ENCODE measurements around the gene CABLES1.

CABLES1 gene

GRCh38 chr18:23165271-23166068, 30.2 kb downstream of the CABLES1 start:
- H3K27ac ChIP-seq (ENCODE audit: low read depth in 2 of 2, low read length in 2 of 2), result no peak overlapping the region
- H3K36me3 ChIP-seq (ENCODE audit: control insufficient read depth in 2 of 2, insufficient read depth in 2 of 2, low read length in 2 of 2), result no peaks in the 10 kb centered on the region
- no peaks in the 10 kb centered on the region for H3K4me1 ChIP-seq (ENCODE audit: control insufficient read depth in 2 of 2, insufficient read depth in 2 of 2, low read length in 2 of 2)
- no peak overlapping the region for H3K9ac ChIP-seq (ENCODE audit: low read depth in 1 of 2, low read length in 2 of 2)
- H3K9me3 ChIP-seq (ENCODE audit: control insufficient read depth in 2 of 2, low read length in 2 of 2), result no peaks in the 10 kb centered on the region
- H3K27me3 ChIP-seq (ENCODE audit: control insufficient read depth in 2 of 2, insufficient read depth in 2 of 2, low read length in 2 of 2), result no peaks in the 10 kb centered on the region
- H3K4me3 ChIP-seq (ENCODE audit: low read length in 2 of 2), result no peak overlapping the region

- H3K4me1 ChIP-seq (ENCODE audit: control insufficient read depth in 2 of 2, insufficient read depth in 2 of 2, low read length in 2 of 2), result no peaks in the 10 kb centered on the region
- H3K36me3 ChIP-seq (ENCODE audit: control insufficient read depth in 2 of 2, insufficient read depth in 2 of 2, low read length in 2 of 2), result no peaks in the 10 kb centered on the region
- H3K27ac ChIP-seq (ENCODE audit: low read depth in 2 of 2, low read length in 2 of 2), result no peak overlapping the region
- no peak overlapping the region for H3K4me3 ChIP-seq (ENCODE audit: low read length in 2 of 2)
- no peak overlapping the region for H3K9ac ChIP-seq (ENCODE audit: low read depth in 1 of 2, low read length in 2 of 2)
- no peaks in the 10 kb centered on the region for H3K9me3 ChIP-seq (ENCODE audit: control insufficient read depth in 2 of 2, low read length in 2 of 2)
- H3K27me3 ChIP-seq (ENCODE audit: control insufficient read depth in 2 of 2, insufficient read depth in 2 of 2, low read length in 2 of 2), result no peaks in the 10 kb centered on the region
Measured at GRCh38 chr18:23166891-23167541, 31.7 kb downstream of the CABLES1 start.

- no peak overlapping the region for H3K27ac ChIP-seq (ENCODE audit: low read depth in 2 of 2, low read length in 2 of 2)
Measured at GRCh38 chr18:23169673-23170044, 34.4 kb downstream of the CABLES1 start.

GRCh38 chr18:23170137-23170536, 34.9 kb downstream of the CABLES1 start:
- Histone ChIP-seq H3K9me3 (ENCODE audit: control insufficient read depth in 2 of 2, low read length in 2 of 2) (no peaks in the 10 kb centered on the region), H3K4me3 (ENCODE audit: low read length in 2 of 2) (no peak overlapping the region), H3K27me3 (ENCODE audit: control insufficient read depth in 2 of 2, insufficient read depth in 2 of 2, low read length in 2 of 2) (no peaks in the 10 kb centered on the region), H3K9ac (ENCODE audit: low read depth in 1 of 2, low read length in 2 of 2) (no peak overlapping the region), H3K27ac (ENCODE audit: low read depth in 2 of 2, low read length in 2 of 2) (no peak overlapping the region), H3K36me3 (ENCODE audit: control insufficient read depth in 2 of 2, insufficient read depth in 2 of 2, low read length in 2 of 2) (no peaks in the 10 kb centered on the region), H3K4me1 (ENCODE audit: control insufficient read depth in 2 of 2, insufficient read depth in 2 of 2, low read length in 2 of 2) (no peaks in the 10 kb centered on the region)

More at GRCh38 chr18:23169673-23170044, 34.4 kb downstream of the CABLES1 start:
- H3K9me3 ChIP-seq (ENCODE audit: control insufficient read depth in 2 of 2, low read length in 2 of 2), result no peaks in the 10 kb centered on the region
- no peaks in the 10 kb centered on the region for H3K36me3 ChIP-seq (ENCODE audit: control insufficient read depth in 2 of 2, insufficient read depth in 2 of 2, low read length in 2 of 2)
- no peak overlapping the region for H3K9ac ChIP-seq (ENCODE audit: low read depth in 1 of 2, low read length in 2 of 2)
- no peak overlapping the region for H3K4me3 ChIP-seq (ENCODE audit: low read length in 2 of 2)
- no peaks in the 10 kb centered on the region for H3K27me3 ChIP-seq (ENCODE audit: control insufficient read depth in 2 of 2, insufficient read depth in 2 of 2, low read length in 2 of 2)
- H3K4me1 ChIP-seq (ENCODE audit: control insufficient read depth in 2 of 2, insufficient read depth in 2 of 2, low read length in 2 of 2), result no peaks in the 10 kb centered on the region

GRCh38 chr18:23171581-23172156, 36.4 kb downstream of the CABLES1 start:
- Histone ChIP-seq H3K9me3 (ENCODE audit: control insufficient read depth in 2 of 2, low read length in 2 of 2) (no peaks in the 10 kb centered on the region), H3K36me3 (ENCODE audit: control insufficient read depth in 2 of 2, insufficient read depth in 2 of 2, low read length in 2 of 2) (no peaks in the 10 kb centered on the region), H3K4me1 (ENCODE audit: control insufficient read depth in 2 of 2, insufficient read depth in 2 of 2, low read length in 2 of 2) (no peaks in the 10 kb centered on the region), H3K27me3 (ENCODE audit: control insufficient read depth in 2 of 2, insufficient read depth in 2 of 2, low read length in 2 of 2) (no peaks in the 10 kb centered on the region), H3K27ac (ENCODE audit: low read depth in 2 of 2, low read length in 2 of 2) (no peak overlapping the region), H3K9ac (ENCODE audit: low read depth in 1 of 2, low read length in 2 of 2) (no peak overlapping the region), H3K4me3 (ENCODE audit: low read length in 2 of 2) (no peak overlapping the region)

- H3K27ac ChIP-seq (ENCODE audit: low read depth in 2 of 2, low read length in 2 of 2), result no peak overlapping the region
- no peak overlapping the region for H3K4me3 ChIP-seq (ENCODE audit: low read length in 2 of 2)
- no peaks in the 10 kb centered on the region for H3K27me3 ChIP-seq (ENCODE audit: control insufficient read depth in 2 of 2, insufficient read depth in 2 of 2, low read length in 2 of 2)
- no peak overlapping the region for H3K9ac ChIP-seq (ENCODE audit: low read depth in 1 of 2, low read length in 2 of 2)
- no peaks in the 10 kb centered on the region for H3K36me3 ChIP-seq (ENCODE audit: control insufficient read depth in 2 of 2, insufficient read depth in 2 of 2, low read length in 2 of 2)
- H3K4me1 ChIP-seq (ENCODE audit: control insufficient read depth in 2 of 2, insufficient read depth in 2 of 2, low read length in 2 of 2), result no peaks in the 10 kb centered on the region
- no peaks in the 10 kb centered on the region for H3K9me3 ChIP-seq (ENCODE audit: control insufficient read depth in 2 of 2, low read length in 2 of 2)
Measured at GRCh38 chr18:23172591-23173380, 37.5 kb downstream of the CABLES1 start.

- Histone ChIP-seq H3K4me3 (ENCODE audit: low read length in 2 of 2) (no peak overlapping the region), H3K36me3 (ENCODE audit: control insufficient read depth in 2 of 2, insufficient read depth in 2 of 2, low read length in 2 of 2) (no peaks in the 10 kb centered on the region), H3K27me3 (ENCODE audit: control insufficient read depth in 2 of 2, insufficient read depth in 2 of 2, low read length in 2 of 2) (no peaks in the 10 kb centered on the region), H3K9ac (ENCODE audit: low read depth in 1 of 2, low read length in 2 of 2) (no peak overlapping the region), H3K9me3 (ENCODE audit: control insufficient read depth in 2 of 2, low read length in 2 of 2) (no peaks in the 10 kb centered on the region), H3K27ac (ENCODE audit: low read depth in 2 of 2, low read length in 2 of 2) (no peak overlapping the region), H3K4me1 (ENCODE audit: control insufficient read depth in 2 of 2, insufficient read depth in 2 of 2, low read length in 2 of 2) (no peaks in the 10 kb centered on the region)
Measured at GRCh38 chr18:23173912-23174311, 38.6 kb downstream of the CABLES1 start.

- Histone ChIP-seq H3K4me3 (ENCODE audit: low read length in 2 of 2) (no peak overlapping the region), H3K4me1 (ENCODE audit: control insufficient read depth in 2 of 2, insufficient read depth in 2 of 2, low read length in 2 of 2) (no peaks in the 10 kb centered on the region), H3K36me3 (ENCODE audit: control insufficient read depth in 2 of 2, insufficient read depth in 2 of 2, low read length in 2 of 2) (no peaks in the 10 kb centered on the region), H3K9me3 (ENCODE audit: control insufficient read depth in 2 of 2, low read length in 2 of 2) (no peaks in the 10 kb centered on the region), H3K27ac (ENCODE audit: low read depth in 2 of 2, low read length in 2 of 2) (no peak overlapping the region), H3K27me3 (ENCODE audit: control insufficient read depth in 2 of 2, insufficient read depth in 2 of 2, low read length in 2 of 2) (no peaks in the 10 kb centered on the region), H3K9ac (ENCODE audit: low read depth in 1 of 2, low read length in 2 of 2) (no peak overlapping the region)
Measured at GRCh38 chr18:23176701-23177432, 41.6 kb downstream of the CABLES1 start.

- no peak overlapping the region for H3K9ac ChIP-seq (ENCODE audit: low read depth in 1 of 2, low read length in 2 of 2)
- no peaks in the 10 kb centered on the region for H3K4me1 ChIP-seq (ENCODE audit: control insufficient read depth in 2 of 2, insufficient read depth in 2 of 2, low read length in 2 of 2)
- H3K27ac ChIP-seq (ENCODE audit: low read depth in 2 of 2, low read length in 2 of 2), result no peak overlapping the region
- H3K36me3 ChIP-seq (ENCODE audit: control insufficient read depth in 2 of 2, insufficient read depth in 2 of 2, low read length in 2 of 2), result no peaks in the 10 kb centered on the region
- H3K27me3 ChIP-seq (ENCODE audit: control insufficient read depth in 2 of 2, insufficient read depth in 2 of 2, low read length in 2 of 2), result no peaks in the 10 kb centered on the region
- no peak overlapping the region for H3K4me3 ChIP-seq (ENCODE audit: low read length in 2 of 2)
- no peaks in the 10 kb centered on the region for H3K9me3 ChIP-seq (ENCODE audit: control insufficient read depth in 2 of 2, low read length in 2 of 2)
Measured at GRCh38 chr18:23177433-23178072, 42.3 kb downstream of the CABLES1 start.

Measured in mucosa of rectum (tissue), 2 donors.